HepG2 (cell line): ENCODE data around the gene CELF5. TPM values are rescaled to one million over a fixed set of nuclear protein-coding genes. Genes with fewer than 3 reads are reported as not detected.

Source experiments
- ATAC-seq: fragments of 200-7000 bp; cut with Tn5 transposase; 3 replicates; pipeline ENCODE4 v1.9.1; 2020; ENCODE audit warnings: mild to moderate bottlenecking, moderate library complexity
- BruUV-seq: library from RNA; stranded (reverse); fragments of 400-500 nt; replicated peaks from 2 replicates; lab custom pipeline; 2021; lab: Mats Ljungman, UMichigan
- CTCF ChIA-PET: fragments of 300-600 bp; formaldehyde crosslinking; extraction: SDS; loops from one replicate; lab custom pipeline; 2021; ENCODE audit warnings: low total read pairs, inconsistent platforms, low intra/inter-chr PET ratio; lab: Yijun Ruan, JAX
- POLR2A ChIA-PET: fragments of 350-600 bp; sonication (Branson Sonifier 250); formaldehyde crosslinking; loops from one replicate; lab custom pipeline; 2020; ENCODE audit warnings: antibody characterized with exemption, inconsistent platforms; lab: Yijun Ruan, JAX
- DNase-seq: peaks from one replicate; pipeline ENCODE4 v3.0.0-alpha.2; 2015; ENCODE audit warnings: low spot score
- FAIRE-seq: peaks from 3 replicates; lab custom pipeline; 2011; peaks lifted over from hg19 to GRCh38; lab: Jason Lieb, UNC
- H2AFZ ChIP-seq: one replicate; pipeline ENCODE4 v1.6.1; 2011; ENCODE audit warnings: low read length, inconsistent platforms
- H3K27ac ChIP-seq: fragments of 300-600 bp; 3 replicates; pipeline ENCODE4 v1.8.0; 2011; ENCODE audit warnings: mixed run types, mild to moderate bottlenecking, mixed read lengths, low read length, inconsistent platforms; ENCODE audit not compliant: insufficient read depth; ENCODE audit errors: extremely low read length
- H3K27me3 ChIP-seq, 2 experiments: fragments of 200-600 bp in 1 of 2; 2 replicates in 1 of 2; 3 replicates in 1 of 2; pipeline versions ENCODE4 v1.6.0 to v1.8.0; 2011; ENCODE audit warnings: low read length in 2 of 2, mild to moderate bottlenecking in 2 of 2, moderate library complexity in 2 of 2, inconsistent platforms in 1 of 2; ENCODE audit not compliant: insufficient read depth in 2 of 2, control insufficient read depth in 1 of 2
- H3K36me3 ChIP-seq, 2 experiments: fragments of 200-600 bp in 1 of 2; replicated peaks in 1 of 2; 2 replicates in 1 of 2; 3 replicates in 1 of 2; pipeline versions ENCODE4 v1.5.1 to v1.8.0; 2011; ENCODE audit warnings: low read length in 2 of 2, inconsistent platforms in 1 of 2; ENCODE audit not compliant: insufficient read depth in 2 of 2, control insufficient read depth in 1 of 2
- H3K4me1 ChIP-seq: 2 replicates; pipeline ENCODE4 v1.5.1; 2012; ENCODE audit warnings: low read length, inconsistent platforms; ENCODE audit not compliant: insufficient read depth
- H3K4me2 ChIP-seq: 2 replicates; pipeline ENCODE4 v1.6.0; 2011; ENCODE audit warnings: low read depth, low read length, inconsistent platforms
- H3K4me3 ChIP-seq, 3 experiments: fragments of 200-600 bp in 1 of 3; sonication (generic), shearing (Covaris generic) in 1 of 3; replicated peaks in 1 of 3; 2 replicates each; pipeline ENCODE4 v1.5.1; 2011 to 2016; ENCODE audit warnings: low read length in 3 of 3, inconsistent platforms in 2 of 3, low read depth in 2 of 3, mild to moderate bottlenecking in 2 of 3, control low read depth in 1 of 3, mixed read lengths in 1 of 3; ENCODE audit not compliant: insufficient read depth in 1 of 3
- H3K79me2 ChIP-seq: one replicate; pipeline ENCODE4 v1.6.1; 2011; ENCODE audit warnings: low read length, inconsistent platforms; ENCODE audit not compliant: insufficient read depth
- H3K9ac ChIP-seq: 2 replicates; pipeline ENCODE4 v1.6.0; 2011; ENCODE audit warnings: mild to moderate bottlenecking, low read depth, low read length, inconsistent platforms; ENCODE audit not compliant: insufficient read depth
- H3K9me3 ChIP-seq: 2 replicates; pipeline ENCODE4 v1.5.1; 2012; ENCODE audit warnings: mild to moderate bottlenecking, low read length
- H4K20me1 ChIP-seq: 2 replicates; pipeline ENCODE4 v1.6.0; 2011; ENCODE audit warnings: inconsistent platforms, mild to moderate bottlenecking, low read length, moderate library complexity; ENCODE audit not compliant: insufficient read depth
- AGO2 ChIP-seq: fragments of 200-400 bp; formaldehyde crosslinking; optimal IDR thresholded peaks from 2 replicates; pipeline ENCODE3; 2017; ENCODE audit warnings: mild to moderate bottlenecking, low read depth, low read length, moderate library complexity
- ATF7 ChIP-seq, 2 experiments: fragments of 450-650 bp in 1 of 2; sonication (generic) in 1 of 2; formaldehyde crosslinking in 1 of 2; IDR thresholded peaks; 2 replicates each; pipeline versions ENCODE4 v1.4.0 to v1.6.1; 2016 to 2020; ENCODE audit warnings: antibody characterized with exemption in 1 of 2, mild to moderate bottlenecking in 1 of 2, missing genetic modification reagents in 1 of 2
- ATF7-NPFF ChIP-seq: sonication (generic); formaldehyde crosslinking; IDR thresholded peaks from 2 replicates; pipeline ENCODE4 v1.8.1; 2023; ENCODE audit warnings: mild to moderate bottlenecking, low read depth, missing genetic modification reagents, moderate library complexity
- CBX1 ChIP-seq: IDR thresholded peaks from one replicate; pipeline ENCODE4 v1.6.1; 2016; ENCODE audit warnings: antibody characterized with exemption, low read depth
- ELF1 ChIP-seq: sonication (generic); formaldehyde crosslinking; IDR thresholded peaks from 2 replicates; pipeline ENCODE4 v1.4.0; 2020; ENCODE audit warnings: missing genetic modification reagents
- FOXK2 ChIP-seq: fragments of 450-650 bp; IDR thresholded peaks from 2 replicates; pipeline ENCODE4 v1.6.1; 2016
- MAFG ChIP-seq: sonication (generic); formaldehyde crosslinking; IDR thresholded peaks from 2 replicates; pipeline ENCODE4 v1.5.1; 2020; ENCODE audit warnings: mild to moderate bottlenecking, missing genetic modification reagents
- RBFOX2 ChIP-seq: fragments of 200-400 bp; formaldehyde crosslinking; IDR thresholded peaks from 2 replicates; pipeline ENCODE4 v1.6.1; 2017; ENCODE audit warnings: low read depth, mild to moderate bottlenecking, low read length
- SRY ChIP-seq: sonication (generic); formaldehyde crosslinking; IDR thresholded peaks from 2 replicates; pipeline ENCODE4 v1.8.0; 2022; ENCODE audit warnings: mild to moderate bottlenecking, missing genetic modification reagents
- YEATS2 ChIP-seq: sonication (generic); formaldehyde crosslinking; IDR thresholded peaks from 2 replicates; pipeline ENCODE4 v1.4.0; 2020; ENCODE audit warnings: missing genetic modification reagents, borderline replicate concordance
- YEATS4 ChIP-seq: sonication (generic); formaldehyde crosslinking; IDR thresholded peaks from 2 replicates; pipeline ENCODE4 v1.4.0; 2020; ENCODE audit warnings: missing genetic modification reagents, borderline replicate concordance
- ZFP62 ChIP-seq: sonication (generic); formaldehyde crosslinking; IDR thresholded peaks from 2 replicates; pipeline ENCODE4 v1.4.0; 2020; ENCODE audit warnings: missing genetic modification reagents
- ZNF343 ChIP-seq: sonication (generic); formaldehyde crosslinking; IDR thresholded peaks from 2 replicates; pipeline ENCODE4 v1.4.0; 2020; ENCODE audit warnings: mild to moderate bottlenecking, missing genetic modification reagents
- WGBS: methylation state at CpG from one replicate; pipeline ENCODE4 v1.1.6; 2017; ENCODE audit warnings: low lambda C conversion rate; 5-methylcytosine and 5-hydroxymethylcytosine counted together
- in situ Hi-C: cut with HindIII; loops from 2 replicates; pipeline ENCODE4 v1.10.0; 2017; ENCODE audit warnings: low pct_unique_long_range_greater_than_20kb; ENCODE audit not compliant: extremely low pct_ligation_motif_present
- intact Hi-C: fragments of 100-400 bp; cut with micrococcal nuclease; formaldehyde crosslinking; loops from one replicate; pipeline ENCODE4 v1.10.0; 2022; ENCODE audit not compliant: unreplicated experiment
- polyA plus RNA-seq, 8 experiments: library from polyadenylated mRNA; depleted of rRNA in 3 of 8; stranded (reverse) in 7 of 8; unstranded in 1 of 8; fragments of >200 nt; fragmentation: Illumina TruSeq in 4 of 8; extraction: Trizol in 4 of 8; gene quantifications; 2 replicates each; pipeline versions ENCODE4 v1.2.1 to v1.2.3, GENCODE V29; 2011 to 2016; ENCODE audit warnings: low read depth in 4 of 8, missing spikeins in 1 of 8, mixed read lengths in 1 of 8; ENCODE audit not compliant: insufficient read depth in 1 of 8
- total RNA-seq, 5 experiments: library from RNA; depleted of rRNA; stranded (reverse); fragments of >200 nt; fragmentation: Illumina TruSeq; extraction: Trizol; gene quantifications; 2 replicates each; pipeline ENCODE4 v1.2.3, GENCODE V29; 2016; ENCODE audit warnings: low read depth in 1 of 5
- TF ChIP-seq, protein P1 (sequence below): sonication (generic); formaldehyde crosslinking; IDR thresholded peaks from 2 replicates; pipeline ENCODE4 v1.5.0; 2020; ENCODE audit warnings: mild to moderate bottlenecking, missing genetic modification reagents, borderline replicate concordance

The CELF5 gene
- total and polyA plus RNA-seq, 2 of the 13 experiments (the other 11 are each of a cell fraction or from before 2014, with no cell fraction given): 0.31 to 0.84 TPM

DNA sequence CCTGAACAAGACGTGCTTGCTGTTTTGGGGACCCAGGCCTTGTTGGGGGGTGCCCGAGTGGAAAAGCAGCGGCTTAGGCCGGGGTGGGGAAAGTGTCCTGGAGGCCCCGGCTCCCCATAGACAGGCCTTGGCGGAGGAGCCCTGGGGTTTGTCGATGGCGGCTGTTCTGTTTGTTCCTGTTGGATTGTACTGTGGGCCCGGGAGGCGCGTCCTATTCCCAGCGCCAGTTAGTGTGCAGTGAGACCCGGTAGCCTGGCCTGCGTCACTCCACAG lies 27.6 kb upstream of the CELF5 start (continued):
- TF ChIP-seq MAFG (CRISPR knock-in tag) (no peak), FOXK2 (no peak)
- TF ChIP-seq, protein P1, sequence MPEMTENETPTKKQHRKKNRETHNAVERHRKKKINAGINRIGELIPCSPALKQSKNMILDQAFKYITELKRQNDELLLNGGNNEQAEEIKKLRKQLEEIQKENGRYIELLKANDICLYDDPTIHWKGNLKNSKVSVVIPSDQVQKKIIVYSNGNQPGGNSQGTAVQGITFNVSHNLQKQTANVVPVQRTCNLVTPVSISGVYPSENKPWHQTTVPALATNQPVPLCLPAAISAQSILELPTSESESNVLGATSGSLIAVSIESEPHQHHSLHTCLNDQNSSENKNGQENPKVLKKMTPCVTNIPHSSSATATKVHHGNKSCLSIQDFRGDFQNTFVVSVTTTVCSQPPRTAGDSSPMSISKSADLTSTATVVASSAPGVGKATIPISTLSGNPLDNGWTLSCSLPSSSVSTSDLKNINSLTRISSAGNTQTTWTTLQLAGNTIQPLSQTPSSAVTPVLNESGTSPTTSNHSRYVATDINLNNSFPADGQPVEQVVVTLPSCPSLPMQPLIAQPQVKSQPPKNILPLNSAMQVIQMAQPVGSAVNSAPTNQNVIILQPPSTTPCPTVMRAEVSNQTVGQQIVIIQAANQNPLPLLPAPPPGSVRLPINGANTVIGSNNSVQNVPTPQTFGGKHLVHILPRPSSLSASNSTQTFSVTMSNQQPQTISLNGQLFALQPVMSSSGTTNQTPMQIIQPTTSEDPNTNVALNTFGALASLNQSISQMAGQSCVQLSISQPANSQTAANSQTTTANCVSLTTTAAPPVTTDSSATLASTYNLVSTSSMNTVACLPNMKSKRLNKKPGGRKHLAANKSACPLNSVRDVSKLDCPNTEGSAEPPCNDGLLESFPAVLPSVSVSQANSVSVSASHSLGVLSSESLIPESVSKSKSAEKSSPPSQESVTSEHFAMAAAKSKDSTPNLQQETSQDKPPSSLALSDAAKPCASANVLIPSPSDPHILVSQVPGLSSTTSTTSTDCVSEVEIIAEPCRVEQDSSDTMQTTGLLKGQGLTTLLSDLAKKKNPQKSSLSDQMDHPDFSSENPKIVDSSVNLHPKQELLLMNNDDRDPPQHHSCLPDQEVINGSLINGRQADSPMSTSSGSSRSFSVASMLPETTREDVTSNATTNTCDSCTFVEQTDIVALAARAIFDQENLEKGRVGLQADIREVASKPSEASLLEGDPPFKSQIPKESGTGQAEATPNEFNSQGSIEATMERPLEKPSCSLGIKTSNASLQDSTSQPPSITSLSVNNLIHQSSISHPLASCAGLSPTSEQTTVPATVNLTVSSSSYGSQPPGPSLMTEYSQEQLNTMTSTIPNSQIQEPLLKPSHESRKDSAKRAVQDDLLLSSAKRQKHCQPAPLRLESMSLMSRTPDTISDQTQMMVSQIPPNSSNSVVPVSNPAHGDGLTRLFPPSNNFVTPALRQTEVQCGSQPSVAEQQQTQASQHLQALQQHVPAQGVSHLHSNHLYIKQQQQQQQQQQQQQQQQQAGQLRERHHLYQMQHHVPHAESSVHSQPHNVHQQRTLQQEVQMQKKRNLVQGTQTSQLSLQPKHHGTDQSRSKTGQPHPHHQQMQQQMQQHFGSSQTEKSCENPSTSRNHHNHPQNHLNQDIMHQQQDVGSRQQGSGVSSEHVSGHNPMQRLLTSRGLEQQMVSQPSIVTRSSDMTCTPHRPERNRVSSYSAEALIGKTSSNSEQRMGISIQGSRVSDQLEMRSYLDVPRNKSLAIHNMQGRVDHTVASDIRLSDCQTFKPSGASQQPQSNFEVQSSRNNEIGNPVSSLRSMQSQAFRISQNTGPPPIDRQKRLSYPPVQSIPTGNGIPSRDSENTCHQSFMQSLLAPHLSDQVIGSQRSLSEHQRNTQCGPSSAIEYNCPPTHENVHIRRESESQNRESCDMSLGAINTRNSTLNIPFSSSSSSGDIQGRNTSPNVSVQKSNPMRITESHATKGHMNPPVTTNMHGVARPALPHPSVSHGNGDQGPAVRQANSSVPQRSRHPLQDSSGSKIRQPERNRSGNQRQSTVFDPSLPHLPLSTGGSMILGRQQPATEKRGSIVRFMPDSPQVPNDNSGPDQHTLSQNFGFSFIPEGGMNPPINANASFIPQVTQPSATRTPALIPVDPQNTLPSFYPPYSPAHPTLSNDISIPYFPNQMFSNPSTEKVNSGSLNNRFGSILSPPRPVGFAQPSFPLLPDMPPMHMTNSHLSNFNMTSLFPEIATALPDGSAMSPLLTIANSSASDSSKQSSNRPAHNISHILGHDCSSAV (CRISPR knock-in tag): no peak

DNA sequence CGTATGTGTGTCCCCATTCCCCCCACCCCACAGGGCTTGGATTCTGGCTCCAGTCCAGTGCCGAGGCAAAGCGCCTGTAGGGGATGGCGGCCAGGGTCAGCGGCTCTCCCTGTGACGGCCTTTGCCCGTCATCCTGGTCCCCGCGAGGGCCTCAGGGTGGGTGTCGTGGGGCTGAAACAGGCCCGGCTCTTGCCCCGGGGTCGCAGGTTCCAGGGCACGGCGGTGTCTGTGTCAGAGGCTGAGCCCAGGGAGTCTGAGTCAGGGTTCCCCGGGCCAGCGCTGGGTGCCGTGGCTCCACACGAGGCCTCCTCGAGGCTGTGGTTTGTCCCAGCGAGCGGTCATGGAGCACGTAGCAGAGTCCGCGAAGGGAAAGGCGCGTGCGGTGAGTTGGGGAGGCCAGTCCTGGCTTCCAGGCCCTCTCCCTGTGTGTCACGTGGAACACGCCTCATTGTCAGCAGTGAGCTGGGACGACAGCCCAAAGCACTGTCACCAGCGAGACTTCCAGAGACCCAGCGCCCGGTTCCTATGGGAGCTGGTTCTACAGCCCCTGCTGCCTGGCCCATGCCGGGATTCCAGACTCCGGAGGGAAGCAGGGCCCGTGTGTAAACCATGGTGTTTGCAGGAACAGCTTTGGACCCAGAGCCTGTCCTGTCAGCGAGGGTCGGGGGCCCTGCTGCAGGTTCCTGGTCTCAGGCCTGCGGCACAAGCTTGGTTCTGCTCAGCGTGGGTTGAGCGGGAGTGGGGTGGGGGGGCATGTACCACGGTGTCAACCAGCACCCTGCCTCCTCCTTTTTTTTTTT lies 25.4 kb upstream of the CELF5 start:
- WGBS: 95% methylated on average over 24 of the region's 43 CpGs
- Histone ChIP-seq H3K4me2 (no peak overlapping the region), H2AFZ (no peak overlapping the region), H3K4me1 (no peaks in the 10 kb centered on the region), H3K9ac (no peak overlapping the region), H3K27me3 (no peaks in the 10 kb centered on the region), H3K79me2 (no peaks in the 10 kb centered on the region), H3K9me3 (no peaks in the 10 kb centered on the region), H3K36me3 (peaks cover 3 to 18% of the 10 kb centered on the region in 2 experiments; a peak in 3 of 5 replicates), H3K27ac (no peak overlapping the region), H3K4me3 (no peak overlapping the region), H4K20me1 (no peaks in the 10 kb centered on the region)
- intact Hi-C loops: no loop called here
- ChIA-PET POLR2A (no interaction called here), CTCF (no interaction called here)
- no TSS peak for BruUV-seq
- FAIRE-seq (no peak), DNase-seq (no peak), ATAC-seq (no peak)
- in situ Hi-C loops: no loop called here
- no peak for TF ChIP-seq ZNF343 (CRISPR knock-in tag)
- 0 out of 2 replicates have a peak, but pooled peaks have one; percentile 50 for TF ChIP-seq RBFOX2
- no peak for TF ChIP-seq YEATS4 (CRISPR knock-in tag)
- TF ChIP-seq YEATS2 (CRISPR knock-in tag): no peak
- TF ChIP-seq ATF7-NPFF (CRISPR knock-in tag): no peak
- no peak for TF ChIP-seq ATF7 (IDR thresholded peaks at IDR 0.05)
- no peak for TF ChIP-seq ATF7 (CRISPR knock-in tag; IDR thresholded peaks at IDR 0.05)
- no peak for TF ChIP-seq ELF1 (CRISPR knock-in tag)
- TF ChIP-seq CBX1: no peak
- no peak for TF ChIP-seq SRY (CRISPR knock-in tag)
- TF ChIP-seq ZFP62 (CRISPR knock-in tag): no peak
- peak; percentile 77 for TF ChIP-seq AGO2
